Measurements from ENCODE around the gene RPS21.

The RPS21 gene

GRCh38 chr20:62354031-62354808 is 32.7 kb upstream of the RPS21 start:
- DNase-seq = no peak

- no peak for DNase-seq
Measured at GRCh38 chr20:62354811-62355341, 32.0 kb upstream of the RPS21 start.

DNA sequence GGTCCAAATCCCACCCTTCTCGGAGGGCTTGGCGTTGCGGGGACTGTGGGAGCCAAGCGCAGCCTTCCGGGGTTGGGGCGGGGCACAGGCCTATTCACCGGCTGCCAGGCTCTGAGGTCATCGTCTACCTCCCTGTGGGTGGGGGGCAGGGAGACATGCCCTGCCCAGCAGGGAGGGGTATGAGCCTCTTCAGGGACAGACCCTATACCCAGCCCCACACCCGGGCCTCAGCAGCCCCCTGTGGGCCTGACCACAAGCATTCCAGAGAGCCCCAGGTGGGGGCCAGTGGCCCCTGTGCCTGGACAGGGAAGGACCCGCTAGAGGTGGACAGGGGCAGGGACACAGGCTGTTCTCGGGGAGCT is 31.4 kb upstream of the RPS21 start:
- DNase-seq = no peak

GRCh38 chr20:62355878-62356588 is 30.9 kb upstream of the RPS21 start:
- peak; percentile 87 to 89 for DNase-seq

GRCh38 chr20:62356589-62357186 is 30.2 kb upstream of the RPS21 start:
- DNase-seq = peak in 1 of 2 experiments; percentile 68

DNA sequence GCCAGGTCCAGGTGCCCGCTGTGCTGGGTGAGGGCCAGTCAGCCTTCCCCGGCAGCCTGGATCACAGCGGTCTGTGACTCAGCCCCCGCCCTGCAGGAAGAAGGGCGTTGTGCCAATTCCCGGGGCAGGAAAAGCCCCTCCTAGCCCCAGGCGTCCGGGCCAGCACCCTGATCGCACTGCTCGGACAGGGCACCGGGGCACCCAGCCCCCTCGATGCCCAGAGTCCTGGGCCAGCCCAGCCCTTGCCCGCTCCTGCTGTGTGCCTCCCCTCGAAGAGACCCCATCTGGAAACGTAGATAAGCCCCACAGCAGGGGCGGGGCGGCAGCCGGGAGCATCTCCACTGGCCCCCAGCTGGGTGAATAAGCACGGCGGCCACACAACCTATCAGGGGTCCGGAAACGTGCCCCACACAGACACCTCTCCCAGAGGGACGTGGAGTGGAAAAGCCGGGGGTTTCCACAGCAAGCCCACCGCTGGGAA is 29.7 kb upstream of the RPS21 start:
- peak; percentile 50 to 54 for DNase-seq

DNA sequence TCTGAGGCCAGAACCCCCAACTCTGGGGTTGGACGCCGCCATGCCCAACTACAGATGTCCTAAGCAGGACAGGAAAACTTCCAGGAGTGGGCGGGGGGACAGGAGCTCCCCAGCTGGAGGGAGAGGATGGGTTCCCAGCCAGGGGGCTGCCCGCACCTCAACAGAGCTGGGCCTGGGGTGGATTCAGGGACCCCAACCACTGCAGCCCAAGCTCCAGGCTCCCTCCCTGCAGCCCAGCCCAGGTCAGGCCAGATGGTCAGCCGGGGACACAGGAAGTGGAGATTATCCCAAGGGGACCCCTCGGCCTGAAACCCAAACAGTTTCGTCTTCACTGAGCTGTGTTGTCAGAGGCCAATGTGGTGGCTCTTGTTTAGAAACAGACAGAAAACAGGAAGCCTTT is 29.2 kb upstream of the RPS21 start:
- peak in 1 of 2 experiments; percentile 42 for DNase-seq

- DNase-seq = no peak
Measured at GRCh38 chr20:62358171-62359042, 28.5 kb upstream of the RPS21 start.

- no peak for DNase-seq
Measured at GRCh38 chr20:62359043-62359490, 27.8 kb upstream of the RPS21 start.

- no peak for DNase-seq
Measured at GRCh38 chr20:62359491-62360121, 27.3 kb upstream of the RPS21 start.

- no peak for DNase-seq
Measured at GRCh38 chr20:62360854-62361798, 25.8 kb upstream of the RPS21 start.

- DNase-seq = no peak
Measured at GRCh38 chr20:62361799-62362589, 24.9 kb upstream of the RPS21 start.

- peak in 1 of 2 experiments; percentile 22 for DNase-seq
Measured at GRCh38 chr20:62362590-62362940, 24.3 kb upstream of the RPS21 start.

DNA sequence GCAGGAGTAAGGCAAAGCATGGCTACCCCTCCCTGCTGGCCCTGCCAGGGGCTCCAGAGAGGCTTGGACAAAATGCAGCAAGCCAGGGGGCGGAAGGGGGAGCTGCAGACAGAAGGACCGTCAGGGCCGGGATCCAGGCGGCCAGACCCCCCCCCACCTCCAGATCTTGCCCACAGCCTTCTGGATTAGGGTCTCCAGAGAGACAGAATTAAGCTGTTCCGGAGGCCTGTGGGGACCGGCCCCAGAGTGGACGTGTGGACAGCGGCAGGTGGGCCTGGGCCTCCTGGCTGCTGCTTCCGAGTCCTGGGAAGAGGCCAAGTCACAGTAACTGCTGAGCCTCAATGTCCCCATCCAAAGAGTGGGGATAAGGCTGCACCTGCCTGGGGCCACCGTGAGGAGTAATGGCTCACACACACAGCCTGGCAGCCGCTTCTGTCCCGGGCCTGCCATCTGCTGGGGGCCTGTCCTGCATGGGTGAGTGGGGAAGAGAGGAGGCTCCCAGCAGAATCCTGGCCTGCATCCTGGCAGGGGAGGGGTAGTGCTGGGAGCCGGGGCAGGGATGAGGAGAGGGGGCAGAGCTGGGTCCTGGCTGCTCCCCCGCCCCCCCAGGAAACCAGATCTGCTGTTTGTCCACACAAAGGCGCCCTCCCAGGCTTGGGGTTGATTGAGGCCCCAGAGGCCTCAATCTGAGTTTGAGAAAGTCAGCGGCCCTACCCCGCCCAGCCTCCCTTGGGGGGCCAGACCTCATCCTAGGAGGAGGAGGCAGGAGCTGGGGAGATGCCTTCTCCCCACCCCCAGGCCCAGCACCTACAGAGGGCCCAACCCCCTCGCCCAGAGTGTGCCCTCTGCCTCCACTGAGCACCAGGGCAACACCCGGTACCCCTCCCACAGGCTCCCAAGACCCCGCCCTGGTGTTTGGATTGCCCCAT is 23.6 kb upstream of the RPS21 start:
- peak in 1 of 2 experiments; percentile 44 for DNase-seq

DNA sequence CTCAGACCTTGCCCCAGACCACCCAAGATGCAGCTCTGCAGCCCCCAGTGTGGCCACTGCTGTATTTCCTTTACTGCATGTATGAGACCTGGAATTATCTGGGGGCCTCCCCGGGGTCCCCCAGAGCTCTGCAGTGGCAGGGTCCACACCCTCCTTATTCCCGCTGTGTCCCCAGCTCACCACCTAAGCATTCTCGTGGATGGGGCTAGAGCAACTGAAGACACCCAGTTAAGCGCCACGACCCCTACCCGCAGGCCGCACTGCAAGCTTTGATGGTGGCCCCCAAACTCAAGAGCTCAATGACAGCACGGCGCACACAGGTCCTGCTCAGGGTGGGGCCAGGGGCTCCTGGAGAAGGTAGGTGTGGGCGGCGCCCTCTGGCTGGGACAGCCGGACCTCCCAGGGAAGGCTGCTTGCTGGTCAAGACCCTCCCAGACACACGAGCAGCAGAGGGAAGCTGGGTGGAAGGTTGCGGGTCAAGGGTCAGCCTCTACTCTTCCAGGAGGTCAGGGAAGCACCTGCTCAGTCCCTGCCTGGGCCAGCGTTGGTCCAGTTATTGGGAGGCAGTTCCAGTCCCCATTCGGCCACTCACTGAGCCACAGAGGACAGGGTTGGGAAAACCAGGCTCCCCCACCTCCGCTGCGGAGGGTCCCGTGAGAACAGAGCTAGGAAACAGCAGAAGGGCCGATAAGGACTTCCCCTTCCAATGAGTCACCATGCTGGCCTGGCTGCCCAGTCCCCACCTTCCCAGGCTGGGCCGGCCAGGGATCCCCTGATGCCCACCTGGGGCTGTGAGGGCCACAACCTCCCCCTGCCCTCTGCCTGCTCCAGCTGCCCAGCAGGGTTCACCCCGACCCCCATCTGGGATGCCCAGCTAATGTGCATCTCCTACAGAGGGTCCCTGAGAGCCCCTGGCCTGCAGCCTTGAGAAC is 22.7 kb upstream of the RPS21 start:
- no peak for DNase-seq

GRCh38 chr20:62364911-62365736 is 21.8 kb upstream of the RPS21 start:
- DNase-seq = no peak
